Measurements from ENCODE around the gene ZNF768.
"Not testable (repeated sequence)": the region's sequence is repeated elsewhere in the genome, so short reads cannot be mapped to it uniquely, and the experiment has no call there.

Gene ZNF768

GRCh38 chr16:30527635-30528178, 1.3 kb upstream of the ZNF768 start:
- Mint-ChIP-seq H3K9me3 (no peaks in the 10 kb centered on the region), H3K27ac (peak overlapping the region; percentile 34 to 51), H3K27me3 (no peaks in the 10 kb centered on the region), H3K4me1 (peaks cover 62% of the 10 kb centered on the region), H3K4me3 (peak overlapping the region; percentile 87 to 89)
- no peak for ATAC-seq
- DNase-seq: no peak

GRCh38 chr16:30526823-30527634, 663 bp upstream of the ZNF768 start:
- H3K27me3 Mint-ChIP-seq: no peaks in the 10 kb centered on the region
- peaks cover 57% of the 10 kb centered on the region for H3K4me1 Mint-ChIP-seq
- ATAC-seq: peak; percentile 89
- no peaks in the 10 kb centered on the region for H3K9me3 Mint-ChIP-seq
- peak; percentile 96 to 97 for DNase-seq
- peak overlapping the region; percentile 84 to 87 for H3K27ac Mint-ChIP-seq
- H3K4me3 Mint-ChIP-seq: peak overlapping the region; percentile 87 to 89

- DNase-seq: no peak
- ATAC-seq: no peak
- H3K27ac Mint-ChIP-seq: peak overlapping the region in 1 of 2 donors; percentile 75
- H3K4me1 Mint-ChIP-seq: peaks cover 46% of the 10 kb centered on the region
- no peaks in the 10 kb centered on the region for H3K9me3 Mint-ChIP-seq
- H3K27me3 Mint-ChIP-seq: no peaks in the 10 kb centered on the region
- H3K4me3 Mint-ChIP-seq: peak overlapping the region; percentile 76 to 87
These were observed 576 bp downstream of the ZNF768 start for GRCh38 chr16:30525844-30526136.

- ATAC-seq (no peak), DNase-seq (peak in 1 of 2 donors; percentile 30)
- Mint-ChIP-seq H3K27ac (peak overlapping the region in 1 of 2 donors; percentile 89), H3K4me1 (peaks cover 37% of the 10 kb centered on the region), H3K27me3 (no peaks in the 10 kb centered on the region), H3K9me3 (no peaks in the 10 kb centered on the region), H3K4me3 (peak overlapping the region in 1 of 2 donors; percentile 27)
These were observed 1.5 kb downstream of the ZNF768 start for GRCh38 chr16:30524575-30525568.

GRCh38 chr16:30523768-30524574, 2.4 kb downstream of the ZNF768 start:
- peaks cover 41% of the 10 kb centered on the region for H3K4me1 Mint-ChIP-seq
- DNase-seq (peak in 1 of 2 donors; percentile 31), ATAC-seq (no peak)
- no peaks in the 10 kb centered on the region for H3K27me3 Mint-ChIP-seq
- no peaks in the 10 kb centered on the region for H3K9me3 Mint-ChIP-seq
- peak overlapping the region in 1 of 2 donors; percentile 64 for H3K27ac Mint-ChIP-seq
- no peak overlapping the region for H3K4me3 Mint-ChIP-seq

GRCh38 chr16:30522702-30523463, 3.5 kb downstream of the ZNF768 start:
- DNase-seq: peak in 1 of 2 donors; percentile 17
- H3K27me3 Mint-ChIP-seq, ATAC-seq, H3K9me3 Mint-ChIP-seq, H3K4me3 Mint-ChIP-seq: not testable (repeated sequence)
- peaks cover 43% of the 10 kb centered on the region for H3K4me1 Mint-ChIP-seq
- peak overlapping the region in 1 of 2 donors; percentile 91 for H3K27ac Mint-ChIP-seq

GRCh38 chr16:30521873-30522641, 4.3 kb downstream of the ZNF768 start:
- Mint-ChIP-seq H3K4me3 (no peak overlapping the region), H3K4me1 (peaks cover 36% of the 10 kb centered on the region)

GRCh38 chr16:30521476-30521872, 4.9 kb downstream of the ZNF768 start:
- Mint-ChIP-seq H3K4me1 (peaks cover 39% of the 10 kb centered on the region), H3K27ac (peak overlapping the region in 1 of 2 donors; percentile 29), H3K27me3 (no peaks in the 10 kb centered on the region), H3K9me3 (no peaks in the 10 kb centered on the region), H3K4me3 (no peak overlapping the region)
- DNase-seq: no peak
- no peak for ATAC-seq

More at GRCh38 chr16:30521873-30522641, 4.3 kb downstream of the ZNF768 start:
- ATAC-seq: no peak
- Mint-ChIP-seq H3K9me3 (no peaks in the 10 kb centered on the region), H3K27me3 (no peaks in the 10 kb centered on the region), H3K27ac (peak overlapping the region in 1 of 2 donors; percentile 29)
- DNase-seq: peak in 1 of 2 donors; percentile 21

- DNase-seq (peak in 1 of 2 donors; percentile 13), ATAC-seq (peak; percentile 8)
- Mint-ChIP-seq H3K27me3 (no peaks in the 10 kb centered on the region), H3K27ac (peak overlapping the region; percentile 7 to 90), H3K4me3 (no peak overlapping the region), H3K9me3 (no peaks in the 10 kb centered on the region), H3K4me1 (peaks cover 34% of the 10 kb centered on the region)
These were observed 7.0 kb downstream of the ZNF768 start for GRCh38 chr16:30519120-30520049.

GRCh38 chr16:30518552-30518951, 7.8 kb downstream of the ZNF768 start:
- no peaks in the 10 kb centered on the region for H3K9me3 Mint-ChIP-seq
- peak overlapping the region; percentile 17 to 92 for H3K27ac Mint-ChIP-seq
- H3K27me3 Mint-ChIP-seq: no peaks in the 10 kb centered on the region
- peaks cover 27% of the 10 kb centered on the region for H3K4me1 Mint-ChIP-seq
- DNase-seq (no peak), ATAC-seq (no peak)
- no peak overlapping the region for H3K4me3 Mint-ChIP-seq

- ATAC-seq (no peak), DNase-seq (no peak)
- Mint-ChIP-seq H3K27me3 (no peaks in the 10 kb centered on the region), H3K9me3 (no peaks in the 10 kb centered on the region), H3K27ac (peak overlapping the region; percentile 72 to 75), H3K4me1 (peaks cover 39% of the 10 kb centered on the region), H3K4me3 (no peak overlapping the region)
These were observed 11.1 kb downstream of the ZNF768 start for GRCh38 chr16:30515275-30515674.

GRCh38 chr16:30511509-30511908, 14.9 kb downstream of the ZNF768 start:
- H3K27me3 Mint-ChIP-seq: no peaks in the 10 kb centered on the region
- no peak for ATAC-seq
- H3K27ac Mint-ChIP-seq: peak overlapping the region in 1 of 2 donors; percentile 31
- DNase-seq: no peak
- peaks cover 23% of the 10 kb centered on the region for H3K4me1 Mint-ChIP-seq
- no peak overlapping the region for H3K4me3 Mint-ChIP-seq
- H3K9me3 Mint-ChIP-seq: no peaks in the 10 kb centered on the region
